GM21529 (cell line): ENCODE measurements around the gene KLHL24.
"Not testable (repeated sequence)": the region's sequence is repeated elsewhere in the genome, so short reads cannot be mapped to it uniquely, and the experiment has no call there.

Experiments used
- ATAC-seq: cut with Tn5 transposase; IDR thresholded peaks from one replicate; pipeline ENCODE4 v1.9.1; 2021; ENCODE audit not compliant: unreplicated experiment

Gene KLHL24

DNA sequence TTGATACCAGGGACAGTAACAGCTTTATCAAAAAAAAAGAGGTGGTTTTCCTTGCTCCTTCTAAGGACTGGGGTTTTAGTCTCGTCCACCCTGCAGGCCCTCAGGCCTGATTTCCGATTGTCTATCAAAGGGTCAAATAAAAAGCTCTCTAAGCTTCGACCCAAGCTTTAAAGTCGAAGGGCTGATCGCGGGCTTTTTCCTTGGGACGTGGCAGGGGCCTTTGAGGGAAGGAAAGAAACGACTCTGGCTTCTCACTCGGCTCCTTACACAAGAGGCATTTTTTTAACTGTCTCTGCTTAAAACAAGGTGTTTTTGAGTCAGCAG, 354 bp upstream of the KLHL24 start:
- ATAC-seq, result peak; percentile 0

- ATAC-seq, result peak; percentile 85
Observed at GRCh38 chr3:183636221-183637105, 1.0 kb downstream of the KLHL24 start.

DNA sequence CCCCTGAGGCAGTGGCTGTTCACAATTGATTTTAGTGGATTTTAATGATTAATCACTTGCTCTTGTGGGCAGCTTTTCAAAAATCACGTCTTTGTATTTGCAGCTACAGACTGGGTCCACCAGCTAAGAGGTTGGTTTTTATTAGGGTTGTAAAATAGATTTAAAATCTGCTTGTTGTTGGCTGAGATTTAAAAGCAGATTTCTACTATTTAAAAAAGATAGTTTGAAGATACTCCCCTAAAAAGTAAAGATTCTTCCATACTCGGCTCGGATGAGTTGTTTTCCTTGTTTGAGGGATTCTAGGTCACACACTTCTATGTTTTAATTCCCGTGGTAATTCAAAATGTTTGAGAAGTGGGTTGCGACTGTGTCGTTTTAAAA, 1.7 kb downstream of the KLHL24 start:
- no peak for ATAC-seq

DNA sequence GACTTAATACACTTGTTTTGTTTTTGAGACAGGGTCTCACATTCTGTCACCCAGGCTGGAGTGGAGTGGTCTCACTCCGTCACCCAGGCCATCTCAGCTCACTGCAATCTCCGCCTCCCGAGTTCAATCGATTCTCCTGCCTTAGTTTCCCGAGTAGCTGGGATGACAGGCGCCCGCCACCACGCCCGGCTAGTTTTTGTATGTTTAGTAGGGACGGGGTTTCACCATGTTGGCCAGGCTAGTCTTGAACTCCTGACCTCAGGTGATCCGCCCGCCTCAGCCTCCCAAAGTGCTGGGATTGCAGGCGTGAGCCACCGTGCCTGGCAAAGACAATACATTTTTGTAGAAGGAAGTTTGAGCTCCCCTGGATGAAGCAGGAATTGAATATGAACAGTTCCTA, 2.2 kb downstream of the KLHL24 start:
- not testable (repeated sequence) for ATAC-seq

GRCh38 chr3:183638101-183638852, 2.9 kb downstream of the KLHL24 start:
- ATAC-seq, result no peak

DNA sequence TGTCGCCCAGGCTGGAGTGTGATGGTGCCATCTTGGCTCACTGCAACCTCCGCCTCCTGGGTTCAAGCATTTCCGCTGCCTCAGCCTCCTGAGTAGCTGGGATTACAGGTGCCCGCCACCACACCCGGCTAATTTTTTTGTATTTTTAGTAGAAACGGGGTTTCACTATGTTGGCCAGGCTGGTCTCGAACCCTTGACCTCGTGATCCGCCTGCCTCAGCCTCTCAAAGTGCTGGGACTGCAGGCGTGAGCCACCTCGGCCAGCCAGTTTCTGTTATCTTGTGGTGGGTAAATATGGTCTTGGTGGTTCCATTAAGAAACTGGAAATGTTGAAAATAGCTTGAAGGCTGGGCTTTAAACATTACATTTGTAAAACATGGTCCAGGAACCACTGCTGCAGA, 5.2 kb downstream of the KLHL24 start:
- ATAC-seq, result not testable (repeated sequence)

DNA sequence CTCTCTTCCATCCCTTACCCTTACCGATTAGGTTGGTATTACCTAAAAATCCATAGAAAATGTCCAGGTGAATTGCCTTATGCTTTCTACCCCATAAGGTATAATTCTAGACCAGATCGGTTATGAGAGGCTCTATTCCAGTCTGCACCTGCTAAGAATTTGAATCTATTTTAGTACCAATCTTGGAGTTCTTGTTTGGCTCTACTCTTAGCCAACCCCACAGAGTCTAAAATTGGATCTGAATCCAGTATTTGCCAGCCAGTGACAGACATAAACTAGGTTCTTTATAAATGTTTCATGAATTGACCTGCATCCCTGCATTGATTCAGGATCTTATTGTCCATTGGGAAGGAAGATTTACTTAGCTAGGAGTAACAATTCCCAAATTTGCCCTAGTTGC, 6.5 kb downstream of the KLHL24 start:
- no peak for ATAC-seq

GRCh38 chr3:183644244-183644643, 8.8 kb downstream of the KLHL24 start:
- no peak for ATAC-seq

- no peak for ATAC-seq
Observed at GRCh38 chr3:183645254-183645653, 9.8 kb downstream of the KLHL24 start.

- no peak for ATAC-seq
Observed at GRCh38 chr3:183650554-183650953, 15.1 kb downstream of the KLHL24 start.

DNA sequence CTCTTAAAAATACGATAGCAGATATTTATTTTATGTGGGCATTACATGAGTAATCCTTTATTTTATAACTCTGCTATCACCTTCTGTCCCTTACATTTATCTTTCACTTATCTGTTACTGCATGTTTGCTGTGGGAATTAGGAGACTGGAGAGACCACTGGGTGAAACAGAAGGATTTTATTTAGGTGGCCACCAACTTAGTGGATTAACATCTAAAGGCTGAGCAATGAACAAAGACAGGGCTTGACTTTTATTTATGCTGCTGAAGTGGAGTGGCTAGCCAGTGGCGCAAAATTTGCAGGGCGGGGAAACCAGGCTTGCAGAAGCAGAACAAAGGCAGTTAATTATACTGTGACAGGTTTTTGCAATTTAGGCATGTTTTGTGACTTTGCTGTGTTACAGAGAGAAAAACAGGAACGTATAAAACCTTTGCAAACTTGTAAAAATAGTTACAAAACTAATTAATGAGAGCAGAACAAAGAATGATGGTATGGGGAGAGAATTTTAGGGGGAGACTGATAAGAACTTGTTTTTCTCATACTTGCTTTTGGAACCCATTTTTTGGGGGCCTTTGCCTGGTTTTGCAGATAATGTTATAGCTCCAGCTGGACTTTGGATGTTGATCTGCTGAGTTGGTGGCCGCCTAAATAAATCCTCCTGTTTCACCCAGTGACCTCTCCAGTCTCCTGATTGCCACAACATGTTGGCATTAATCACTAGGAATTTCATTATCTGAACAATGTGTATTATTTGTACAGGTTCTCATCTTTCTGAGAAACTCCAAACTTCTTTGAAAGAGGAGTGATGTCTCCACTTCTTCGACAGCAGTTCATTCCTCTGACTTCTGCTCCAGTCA, 18.0 kb downstream of the KLHL24 start:
- ATAC-seq, result no peak

- no peak for ATAC-seq
Observed at GRCh38 chr3:183654727-183655126, 19.3 kb downstream of the KLHL24 start.

DNA sequence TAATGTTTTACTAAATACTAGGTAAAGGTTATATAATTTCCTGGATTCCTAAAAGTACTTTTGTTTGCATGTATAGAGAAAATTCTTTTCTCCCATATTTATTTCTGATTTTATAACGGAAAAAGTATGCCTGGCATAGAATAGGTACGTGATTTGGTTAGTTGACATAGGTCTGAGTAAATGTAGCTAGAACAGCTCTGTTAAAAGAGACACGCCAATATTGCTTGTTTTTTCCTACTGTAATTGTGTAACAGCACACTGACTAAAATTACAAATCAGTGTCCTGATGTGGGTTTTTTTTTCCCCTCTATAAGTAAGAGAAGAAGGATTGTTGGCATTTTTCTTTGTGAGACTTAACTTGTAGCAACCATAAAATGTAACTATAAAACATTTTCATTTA, 26.7 kb downstream of the KLHL24 start:
- no peak for ATAC-seq

DNA sequence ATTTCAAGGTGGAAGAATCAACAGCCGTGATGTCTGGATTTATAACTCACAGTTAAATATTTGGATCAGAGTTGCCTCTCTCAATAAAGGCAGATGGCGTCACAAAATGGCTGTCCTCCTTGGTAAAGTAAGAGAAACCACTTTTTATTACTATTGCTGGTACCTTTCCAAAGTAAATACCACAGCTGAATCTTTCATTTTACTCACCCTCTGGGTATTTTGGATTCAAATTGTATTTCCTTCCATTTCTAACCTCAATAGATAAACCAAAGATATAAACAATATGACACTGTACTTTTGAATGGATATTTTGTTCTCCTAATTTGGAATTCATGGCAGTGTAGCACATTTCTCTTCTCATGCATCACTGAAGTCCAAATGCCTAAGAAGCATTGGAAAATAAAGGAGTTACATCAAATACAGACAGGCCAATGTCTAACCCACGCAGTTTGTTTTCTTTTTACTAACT, 29.5 kb downstream of the KLHL24 start:
- no peak for ATAC-seq

DNA sequence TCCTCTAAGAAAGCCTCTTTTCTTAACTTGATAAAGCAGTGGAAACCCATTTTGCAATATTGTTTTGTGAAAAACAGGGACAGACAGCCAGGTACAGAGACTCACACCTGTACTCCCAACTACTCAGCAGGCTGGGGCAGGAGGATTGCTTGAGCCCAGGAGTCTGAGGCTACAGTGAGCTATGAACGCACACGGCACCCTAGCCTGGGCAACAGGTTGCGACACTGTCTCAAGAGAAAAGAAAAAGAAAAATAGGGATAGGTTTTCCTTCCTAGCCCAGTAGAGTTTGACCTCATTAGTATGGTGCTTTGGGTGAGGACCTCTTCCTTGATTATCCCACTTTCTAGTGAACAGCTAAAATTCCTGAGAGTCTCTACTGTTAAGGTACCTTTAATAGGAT, 44.6 kb downstream of the KLHL24 start:
- no peak for ATAC-seq

GRCh38 chr3:183687705-183688104, 52.3 kb downstream of the KLHL24 start:
- ATAC-seq, result no peak

DNA sequence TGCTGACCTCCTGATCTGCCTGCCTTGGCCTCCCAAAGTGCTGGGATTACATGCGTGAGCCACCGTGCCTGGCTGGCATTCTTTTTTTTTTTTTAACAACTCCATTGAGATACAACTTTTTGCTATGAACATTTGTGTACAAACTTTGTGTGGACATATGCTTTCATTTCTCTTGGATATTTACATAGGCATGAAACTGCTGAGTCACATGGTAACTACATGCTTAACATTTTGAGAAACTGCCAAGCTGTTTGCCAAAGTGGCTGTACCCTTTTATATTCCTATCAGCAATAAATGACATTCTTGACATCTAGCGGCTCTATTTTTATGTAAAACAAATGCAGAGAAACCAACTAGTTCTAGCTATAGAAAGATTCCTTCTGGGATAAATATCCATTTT, 53.5 kb downstream of the KLHL24 start:
- no peak for ATAC-seq

DNA sequence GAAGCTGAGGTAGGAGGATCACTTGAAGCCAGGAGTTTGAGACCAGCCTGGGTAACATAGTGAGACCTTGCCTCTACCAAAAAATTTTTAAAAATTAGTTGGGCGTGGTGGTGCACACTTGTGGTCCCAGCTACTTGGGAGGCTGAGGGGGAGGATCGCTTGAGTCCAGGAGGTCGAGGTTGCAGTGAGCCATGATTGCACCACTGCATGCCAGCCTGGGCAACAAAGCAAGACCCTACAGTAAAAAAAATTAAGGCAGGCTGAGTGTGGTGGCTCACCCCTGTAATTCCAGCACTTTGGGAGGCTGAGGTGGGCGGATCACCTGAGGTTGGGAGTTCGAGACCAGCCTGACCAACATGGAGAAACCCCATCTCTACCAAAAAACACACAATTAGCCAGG, 54.2 kb downstream of the KLHL24 start:
- ATAC-seq, result not testable (repeated sequence)

DNA sequence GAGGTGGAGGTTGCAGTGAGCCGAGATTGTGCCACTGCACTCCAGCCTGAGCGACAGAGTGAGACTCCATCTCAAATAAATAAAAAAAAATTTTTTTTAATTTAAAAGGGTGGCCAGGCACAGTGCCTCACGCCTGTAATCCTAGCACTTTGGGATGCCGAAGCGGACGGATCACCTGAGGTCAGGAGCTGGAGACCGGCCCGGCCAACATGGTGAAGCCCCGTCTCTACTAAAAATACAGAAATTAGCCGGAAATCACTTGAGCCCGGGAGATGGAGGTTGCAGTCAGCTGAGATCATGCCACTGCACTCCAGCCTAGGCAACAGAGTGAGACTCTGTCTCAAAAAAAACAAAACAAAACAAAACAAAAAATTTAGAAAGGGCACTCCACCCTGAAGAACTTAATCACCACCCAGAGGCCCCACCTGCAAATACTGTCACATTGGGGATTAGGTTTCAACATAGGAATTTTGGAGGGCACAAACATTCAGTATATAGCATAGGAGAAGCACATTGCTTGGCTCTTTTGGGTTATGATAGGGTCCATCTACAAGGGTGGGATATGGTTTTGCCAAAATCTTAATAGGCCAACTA, 55.1 kb downstream of the KLHL24 start:
- no peak for ATAC-seq

- ATAC-seq, result no peak
Observed at GRCh38 chr3:183692436-183692835, 57.0 kb downstream of the KLHL24 start.
